Astrocyte of the spinal cord (primary cell): ENCODE measurements around the gene RNF141.

Source experiments
- DNase-seq: peaks from one replicate; pipeline ENCODE4 v3.0.0; 2011; ENCODE audit warnings: low read depth, low spot score
- H3K4me3 ChIP-seq: 2 replicates; pipeline ENCODE4 v1.5.1; 2011; ENCODE audit warnings: low read depth, mild to moderate bottlenecking, low read length, moderate library complexity
- CTCF ChIP-seq: IDR thresholded peaks from 2 replicates; pipeline ENCODE4 v1.5.1; 2012; ENCODE audit warnings: low read depth, mild to moderate bottlenecking, low read length, inconsistent platforms
- in situ Hi-C: cut with HindIII; loops from 2 replicates; pipeline ENCODE4 v1.10.0; 2017; ENCODE audit warnings: low sequenced_read_pairs

RNF141 gene

GRCh38 chr11:10573028-10573427 is 32.0 kb upstream of the RNF141 start:
- no peak for TF ChIP-seq CTCF
- DNase-seq = no peak
- in situ Hi-C loops = no loop called here
- no peak overlapping the region for H3K4me3 ChIP-seq

DNA sequence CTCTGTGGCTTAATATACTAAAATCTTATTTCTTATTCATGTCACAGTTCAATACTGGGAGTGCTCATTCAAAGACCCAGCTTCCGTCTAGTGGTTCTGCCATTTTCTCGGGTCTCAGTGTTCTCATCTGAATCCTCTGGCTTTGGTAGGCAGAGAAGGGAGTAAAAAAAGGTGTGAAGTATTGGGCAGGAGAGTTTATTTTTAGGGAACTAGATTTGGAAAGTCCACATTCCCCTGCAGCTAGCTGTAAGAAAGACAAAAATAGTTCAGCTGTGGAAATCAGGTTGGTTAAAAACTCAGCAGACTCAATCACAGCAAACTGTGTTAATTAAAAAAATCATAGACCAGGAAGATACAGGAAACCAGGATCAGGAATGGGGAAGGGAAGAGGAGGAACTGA is 31.5 kb upstream of the RNF141 start:
- in situ Hi-C loops = no loop called here
- H3K4me3 ChIP-seq = no peak overlapping the region
- no peak for DNase-seq
- TF ChIP-seq CTCF = no peak

GRCh38 chr11:10568486-10568941 is 27.5 kb upstream of the RNF141 start, which contains the start of gene LYVE1:
TSS of gene LYVE1 (minus strand) at chr11:10568665. CDS start at chr11:10568532, 133 bp downstream.
- DNase-seq = peak; percentile 74
- TF ChIP-seq CTCF = no peak
- in situ Hi-C loops = no loop called here
- H3K4me3 ChIP-seq = no peak within 1 kb of the TSS

DNA sequence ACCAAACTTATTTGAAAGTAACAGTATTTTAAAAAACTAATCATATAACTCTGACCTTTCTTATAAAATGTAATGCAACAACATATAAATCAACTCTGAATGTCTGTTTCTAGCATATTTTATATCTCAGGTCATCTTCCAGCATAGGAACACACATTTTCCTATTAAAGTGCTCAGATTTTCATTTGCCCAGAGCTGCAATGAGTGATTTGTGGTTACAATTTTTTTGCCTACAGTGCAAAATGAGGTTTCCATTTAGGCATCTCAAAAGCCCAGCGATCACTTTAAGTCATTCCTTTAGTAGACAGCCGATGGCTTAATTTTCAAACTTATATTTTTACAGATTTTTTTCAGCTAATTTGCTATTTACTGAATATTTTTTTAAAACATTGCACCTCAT is 26.5 kb upstream of the RNF141 start:
- no peak for TF ChIP-seq CTCF
- in situ Hi-C loops = no loop called here
- no peak overlapping the region for H3K4me3 ChIP-seq
- DNase-seq = no peak

DNA sequence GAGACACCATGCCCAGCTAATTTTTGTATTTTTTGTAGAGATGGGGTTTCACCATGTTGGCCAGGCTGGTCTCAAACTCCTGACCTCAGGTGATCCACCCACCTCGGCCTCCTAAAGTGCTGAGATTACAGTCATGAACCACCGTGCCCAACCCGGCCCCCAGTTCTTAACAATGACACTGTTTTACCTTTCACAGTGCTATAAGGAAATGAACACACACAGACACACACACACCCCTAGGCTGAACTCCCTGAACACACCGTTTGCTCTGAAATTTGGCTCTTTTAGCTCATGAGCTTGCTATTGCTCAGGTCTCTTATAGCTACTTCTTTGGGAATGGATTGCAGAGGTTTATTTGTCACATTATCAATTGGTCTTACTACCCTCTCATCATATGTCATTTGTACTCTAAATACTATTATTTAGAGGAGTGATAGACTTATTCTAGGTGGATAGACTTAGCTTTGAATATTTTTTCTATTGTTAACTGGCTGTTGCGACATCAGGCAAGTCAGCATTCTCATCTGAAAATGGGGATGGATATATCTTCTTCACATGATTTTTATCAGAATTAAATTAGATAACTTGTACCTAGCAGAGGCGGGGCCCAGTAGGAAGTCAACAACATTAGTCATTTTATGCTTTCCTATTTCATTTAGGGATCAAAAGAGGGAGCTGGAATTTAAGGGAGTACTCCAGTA is 25.4 kb upstream of the RNF141 start:
- in situ Hi-C loops = no loop called here
- DNase-seq = no peak
- no peak for TF ChIP-seq CTCF
- H3K4me3 ChIP-seq = no peak overlapping the region

GRCh38 chr11:10565493-10565892 is 24.5 kb upstream of the RNF141 start:
- no peak for TF ChIP-seq CTCF
- no peak for DNase-seq
- in situ Hi-C loops = no loop called here
- H3K4me3 ChIP-seq = no peak overlapping the region
